SJSA1 (cell line): ENCODE results near the gene GAA. TPM values are rescaled to one million over a fixed set of nuclear protein-coding genes. Genes with fewer than 3 reads are reported as not detected.

ENCODE experiments used
- DNase-seq, 2 experiments: peaks; one replicate each; pipeline ENCODE4 v3.0.0-alpha.2; 2015 to 2020; ENCODE audit warnings: low spot score in 2 of 2, low read depth in 1 of 2
- H3K27ac ChIP-seq: fragments of 250-450 bp; sonication (Bioruptor Pico); 2 replicates; pipeline ENCODE4 v1.5.1; 2020; ENCODE audit warnings: mild to moderate bottlenecking, moderate library complexity
- H3K27me3 ChIP-seq: fragments of 250-450 bp; sonication (Bioruptor Pico); replicated peaks from 2 replicates; pipeline ENCODE4 v1.5.1; 2020; ENCODE audit warnings: mild to moderate bottlenecking, moderate library complexity
- H3K36me3 ChIP-seq: fragments of 250-450 bp; sonication (Bioruptor Pico); 2 replicates; pipeline ENCODE4 v1.5.1; 2020; ENCODE audit warnings: mild to moderate bottlenecking
- H3K4me1 ChIP-seq: fragments of 250-450 bp; sonication (Bioruptor Pico); replicated peaks from 2 replicates; pipeline ENCODE4 v1.6.1; 2021; ENCODE audit warnings: mild to moderate bottlenecking
- H3K4me3 ChIP-seq: fragments of 250-450 bp; sonication (Bioruptor Pico); 2 replicates; pipeline ENCODE4 v1.5.1; 2020; ENCODE audit warnings: mild to moderate bottlenecking
- H3K9me3 ChIP-seq: fragments of 250-450 bp; sonication (Bioruptor Pico); replicated peaks from 2 replicates; pipeline ENCODE4 v1.5.1; 2020; ENCODE audit warnings: mild to moderate bottlenecking
- total RNA-seq: library from RNA; depleted of rRNA; stranded (reverse); fragments of >200 nt; shearing (Covaris generic); gene quantifications from 2 replicates; pipeline ENCODE4 v1.2.3, GENCODE V29; 2014

Gene GAA
- total RNA-seq, 1 experiment from 2014 or later: 49.9 TPM

DNA sequence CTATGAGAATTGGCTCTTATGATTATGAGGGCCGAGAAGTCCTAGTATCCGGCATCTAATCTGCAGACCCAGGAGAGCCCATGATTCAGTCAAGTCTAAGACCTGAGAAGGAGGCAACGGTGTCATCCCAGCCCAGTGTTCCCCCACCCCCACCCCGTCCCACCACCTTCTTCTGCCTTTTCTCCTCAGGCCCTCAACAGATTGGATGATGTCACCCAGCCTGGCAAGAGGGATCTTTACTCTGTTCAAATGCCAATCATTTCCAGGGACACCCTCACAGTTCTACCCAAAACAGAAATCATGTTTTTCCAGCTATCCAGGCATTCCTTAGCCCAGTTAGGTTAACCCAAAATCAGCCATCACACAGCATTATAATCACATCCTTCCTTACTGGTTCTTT is 10.0 kb upstream of the GAA start:
- H3K9me3 ChIP-seq: no peaks in the 10 kb centered on the region
- H3K36me3 ChIP-seq: no peaks in the 10 kb centered on the region
- DNase-seq: no peak
- H3K4me3 ChIP-seq: no peak overlapping the region
- H3K4me1 ChIP-seq: no peaks in the 10 kb centered on the region
- peaks cover 21% of the 10 kb centered on the region for H3K27me3 ChIP-seq
- H3K27ac ChIP-seq: no peak overlapping the region

- H3K4me1 ChIP-seq: no peaks in the 10 kb centered on the region
- no peak for DNase-seq
- H3K9me3 ChIP-seq: no peaks in the 10 kb centered on the region
- H3K36me3 ChIP-seq: no peaks in the 10 kb centered on the region
- H3K27ac ChIP-seq: no peak overlapping the region
- H3K4me3 ChIP-seq: no peak overlapping the region
- peaks cover 10% of the 10 kb centered on the region for H3K27me3 ChIP-seq
Measured at GRCh38 chr17:80092959-80093358, 8.4 kb upstream of the GAA start.

GRCh38 chr17:80095038-80095843 is 6.1 kb upstream of the GAA start:
- H3K9me3 ChIP-seq: no peaks in the 10 kb centered on the region
- peak in 1 of 2 experiments; percentile 55 for DNase-seq
- no peaks in the 10 kb centered on the region for H3K36me3 ChIP-seq
- H3K27me3 ChIP-seq: no peaks in the 10 kb centered on the region
- H3K27ac ChIP-seq: no peak overlapping the region
- H3K4me3 ChIP-seq: no peak overlapping the region
- no peaks in the 10 kb centered on the region for H3K4me1 ChIP-seq

GRCh38 chr17:80095844-80096475 is 5.4 kb upstream of the GAA start:
- H3K4me3 ChIP-seq: no peak overlapping the region
- no peak for DNase-seq
- H3K27ac ChIP-seq: no peak overlapping the region
- no peaks in the 10 kb centered on the region for H3K36me3 ChIP-seq
- peaks cover 4% of the 10 kb centered on the region for H3K4me1 ChIP-seq
- no peaks in the 10 kb centered on the region for H3K27me3 ChIP-seq
- H3K9me3 ChIP-seq: no peaks in the 10 kb centered on the region

DNA sequence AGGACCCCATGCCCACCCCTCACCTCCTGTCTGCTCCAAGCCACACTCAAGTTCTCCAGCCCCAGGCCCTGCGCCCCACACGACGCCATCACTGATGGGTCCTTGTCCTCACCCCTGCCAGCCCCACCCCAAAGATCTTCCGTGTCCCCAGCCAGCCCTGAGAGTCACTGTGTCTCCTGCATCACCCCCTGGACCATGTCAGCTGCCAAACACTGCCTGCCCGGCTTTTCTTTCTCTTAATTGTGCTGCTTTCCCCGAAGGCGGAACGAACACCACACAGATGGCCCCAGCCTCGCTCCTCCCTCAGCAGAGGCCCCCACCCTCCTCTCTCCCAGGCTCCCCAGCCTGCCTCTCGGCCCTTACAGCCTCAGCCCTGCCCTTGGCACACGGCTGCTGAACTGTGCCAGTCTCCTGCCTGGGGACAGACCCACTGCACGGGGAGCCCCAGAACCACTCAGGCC is 4.8 kb upstream of the GAA start:
- H3K4me1 ChIP-seq: peaks cover 8% of the 10 kb centered on the region
- no peak overlapping the region for H3K27ac ChIP-seq
- H3K9me3 ChIP-seq: no peaks in the 10 kb centered on the region; the same call in 1 of the 2 replicates
- H3K4me3 ChIP-seq: no peak overlapping the region
- DNase-seq: no peak
- peaks cover 2% of the 10 kb centered on the region for H3K36me3 ChIP-seq
- H3K27me3 ChIP-seq: no peaks in the 10 kb centered on the region

GRCh38 chr17:80097127-80097621 is 4.2 kb upstream of the GAA start:
- DNase-seq: no peak
- Histone ChIP-seq H3K4me1 (peaks cover 14% of the 10 kb centered on the region), H3K4me3 (no peak overlapping the region), H3K36me3 (peaks cover 4% of the 10 kb centered on the region), H3K9me3 (no peaks in the 10 kb centered on the region; the same call in 1 of the 2 replicates), H3K27ac (no peak overlapping the region), H3K27me3 (no peaks in the 10 kb centered on the region)

DNA sequence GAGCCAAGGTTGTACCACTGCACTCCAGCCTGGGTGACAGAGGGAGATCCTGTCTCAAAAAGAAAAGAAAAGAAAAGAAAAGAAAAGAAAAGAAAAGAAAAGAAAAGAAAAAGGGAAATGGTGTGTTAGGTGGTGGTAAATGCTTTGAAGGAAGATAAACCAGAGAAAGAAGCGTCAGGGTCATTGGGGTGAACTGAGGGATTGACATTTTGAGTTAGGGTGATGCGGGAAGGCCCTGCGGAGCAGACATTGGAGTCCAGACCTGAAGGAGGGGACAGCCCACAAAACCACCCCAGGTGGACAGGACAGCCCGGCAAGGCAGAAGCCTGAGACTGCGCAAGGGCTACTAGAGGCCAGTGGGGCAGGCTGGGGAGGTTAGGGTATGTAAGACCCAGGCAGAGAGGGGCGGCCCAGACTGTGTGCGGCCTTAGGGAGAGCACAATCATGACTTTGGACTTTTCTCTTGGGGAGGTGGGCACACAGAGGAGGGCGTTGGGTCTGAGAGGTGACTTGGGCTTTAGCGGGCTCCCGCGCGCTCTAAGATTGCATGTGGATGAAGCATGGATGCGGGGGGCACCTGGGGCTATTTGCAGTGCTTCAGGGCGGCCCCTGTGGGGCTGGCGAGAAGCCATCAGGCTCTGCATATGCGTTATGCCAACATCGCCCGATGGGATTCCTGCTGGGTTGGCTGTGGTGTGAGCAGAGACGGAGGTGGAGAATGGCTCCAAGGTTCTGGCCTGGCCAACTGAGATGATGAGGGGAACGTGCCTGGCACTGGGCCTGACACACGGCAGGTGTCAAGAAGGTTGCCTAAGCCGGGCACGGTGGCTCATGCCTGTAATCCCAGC is 3.3 kb upstream of the GAA start:
- Histone ChIP-seq H3K27ac (no peak overlapping the region), H3K4me1 (peaks cover 18% of the 10 kb centered on the region)

DNA sequence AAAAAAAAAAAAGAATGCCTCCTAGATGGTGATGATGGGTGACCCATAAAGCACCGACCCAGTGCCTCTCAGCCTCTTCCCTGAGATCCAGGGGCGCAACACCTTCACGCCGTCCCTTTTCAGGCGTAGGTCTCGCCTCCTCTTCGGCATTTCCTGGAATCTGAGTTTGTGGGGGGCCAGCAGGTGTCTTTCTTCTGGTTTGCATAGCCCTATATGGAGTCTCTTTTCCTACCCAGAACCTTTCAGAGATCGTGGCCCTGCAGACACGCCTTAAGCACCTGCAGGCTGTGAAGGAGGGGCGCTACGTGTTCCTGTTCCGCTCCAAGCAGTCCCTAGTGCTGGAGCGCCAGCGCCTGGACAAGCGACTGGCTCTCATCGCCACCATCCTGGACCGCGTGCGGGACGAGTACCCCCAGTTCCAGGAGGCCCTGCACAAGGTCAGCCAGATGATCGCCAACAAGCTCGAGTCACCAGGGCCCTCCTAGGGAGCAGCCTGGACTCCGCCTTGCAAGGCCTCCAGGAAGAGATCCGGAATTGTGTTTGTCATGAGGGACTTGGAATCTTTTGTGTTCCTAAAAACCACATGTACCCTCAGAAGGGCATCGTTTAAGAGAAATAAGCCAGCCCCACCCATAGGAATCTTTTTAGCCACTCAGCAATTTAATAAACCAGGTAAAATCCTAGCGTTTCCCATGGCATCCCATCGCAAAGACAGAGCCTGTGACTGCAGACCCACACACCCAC is 1.9 kb upstream of the GAA start:
- Histone ChIP-seq H3K4me3 (no peak overlapping the region), H3K27ac (no peak overlapping the region), H3K9me3 (no peaks in the 10 kb centered on the region; the same call in 1 of the 2 replicates), H3K36me3 (peaks cover 4% of the 10 kb centered on the region), H3K27me3 (no peaks in the 10 kb centered on the region), H3K4me1 (peaks cover 18% of the 10 kb centered on the region)
- no peak for DNase-seq

More for the DNA sequence above, 3.3 kb upstream of the GAA start:
- Histone ChIP-seq H3K9me3 (no peaks in the 10 kb centered on the region; the same call in 1 of the 2 replicates), H3K4me3 (no peak overlapping the region), H3K27me3 (no peaks in the 10 kb centered on the region), H3K36me3 (peaks cover 4% of the 10 kb centered on the region)
- no peak for DNase-seq

GRCh38 chr17:80100035-80100323 is 1.4 kb upstream of the GAA start:
- no peak for DNase-seq
- Histone ChIP-seq H3K9me3 (no peaks in the 10 kb centered on the region; the same call in 1 of the 2 replicates), H3K4me1 (peaks cover 18% of the 10 kb centered on the region), H3K36me3 (peaks cover 4% of the 10 kb centered on the region), H3K4me3 (no peak overlapping the region), H3K27ac (no peak overlapping the region), H3K27me3 (no peaks in the 10 kb centered on the region)

DNA sequence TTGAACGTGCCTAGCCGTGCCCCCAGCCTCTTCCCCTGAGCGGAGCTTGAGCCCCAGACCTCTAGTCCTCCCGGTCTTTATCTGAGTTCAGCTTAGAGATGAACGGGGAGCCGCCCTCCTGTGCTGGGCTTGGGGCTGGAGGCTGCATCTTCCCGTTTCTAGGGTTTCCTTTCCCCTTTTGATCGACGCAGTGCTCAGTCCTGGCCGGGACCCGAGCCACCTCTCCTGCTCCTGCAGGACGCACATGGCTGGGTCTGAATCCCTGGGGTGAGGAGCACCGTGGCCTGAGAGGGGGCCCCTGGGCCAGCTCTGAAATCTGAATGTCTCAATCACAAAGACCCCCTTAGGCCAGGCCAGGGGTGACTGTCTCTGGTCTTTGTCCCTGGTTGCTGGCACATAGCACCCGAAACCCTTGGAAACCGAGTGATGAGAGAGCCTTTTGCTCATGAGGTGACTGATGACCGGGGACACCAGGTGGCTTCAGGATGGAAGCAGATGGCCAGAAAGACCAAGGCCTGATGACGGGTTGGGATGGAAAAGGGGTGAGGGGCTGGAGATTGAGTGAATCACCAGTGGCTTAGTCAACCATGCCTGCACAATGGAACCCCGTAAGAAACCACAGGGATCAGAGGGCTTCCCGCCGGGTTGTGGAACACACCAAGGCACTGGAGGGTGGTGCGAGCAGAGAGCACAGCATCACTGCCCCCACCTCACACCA is 724 bp downstream of the GAA start:
- Histone ChIP-seq H3K27ac (no peak overlapping the region), H3K9me3 (no peaks in the 10 kb centered on the region; the same call in 1 of the 2 replicates), H3K4me3 (peak overlapping the region; percentile 94), H3K27me3 (no peaks in the 10 kb centered on the region), H3K36me3 (peaks cover 4% of the 10 kb centered on the region), H3K4me1 (peaks cover 18% of the 10 kb centered on the region)
- no peak for DNase-seq

- Histone ChIP-seq H3K36me3 (peaks cover 4% of the 10 kb centered on the region), H3K27ac (no peak overlapping the region), H3K9me3 (no peaks in the 10 kb centered on the region; the same call in 1 of the 2 replicates), H3K27me3 (no peaks in the 10 kb centered on the region), H3K4me3 (no peak overlapping the region), H3K4me1 (peaks cover 18% of the 10 kb centered on the region)
- DNase-seq: no peak
Measured at GRCh38 chr17:80102664-80103448, 1.5 kb downstream of the GAA start.

DNA sequence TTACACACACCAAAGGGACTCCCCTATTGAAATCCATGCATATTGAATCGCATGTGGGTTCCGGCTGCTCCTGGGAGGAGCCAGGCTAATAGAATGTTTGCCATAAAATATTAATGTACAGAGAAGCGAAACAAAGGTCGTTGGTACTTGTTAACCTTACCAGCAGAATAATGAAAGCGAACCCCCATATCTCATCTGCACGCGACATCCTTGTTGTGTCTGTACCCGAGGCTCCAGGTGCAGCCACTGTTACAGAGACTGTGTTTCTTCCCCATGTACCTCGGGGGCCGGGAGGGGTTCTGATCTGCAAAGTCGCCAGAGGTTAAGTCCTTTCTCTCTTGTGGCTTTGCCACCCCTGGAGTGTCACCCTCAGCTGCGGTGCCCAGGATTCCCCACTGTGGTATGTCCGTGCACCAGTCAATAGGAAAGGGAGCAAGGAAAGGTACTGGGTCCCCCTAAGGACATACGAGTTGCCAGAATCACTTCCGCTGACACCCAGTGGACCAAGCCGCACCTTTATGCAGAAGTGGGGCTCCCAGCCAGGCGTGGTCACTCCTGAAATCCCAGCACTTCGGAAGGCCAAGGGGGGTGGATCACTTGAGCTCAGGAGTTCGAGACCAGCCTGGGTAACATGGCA is 2.2 kb downstream of the GAA start:
- Histone ChIP-seq H3K27ac (no peak overlapping the region), H3K27me3 (no peaks in the 10 kb centered on the region), H3K4me3 (no peak overlapping the region), H3K4me1 (peaks cover 18% of the 10 kb centered on the region), H3K9me3 (no peaks in the 10 kb centered on the region; the same call in 1 of the 2 replicates), H3K36me3 (peaks cover 4% of the 10 kb centered on the region)
- no peak for DNase-seq
